GM21526 (cell line): Measurements from ENCODE around the gene ABCA12.
"Not testable (repeated sequence)": the region's sequence is repeated elsewhere in the genome, so short reads cannot be mapped to it uniquely, and the experiment has no call there.

Experiments
- ATAC-seq: cut with Tn5 transposase; IDR thresholded peaks from one replicate; pipeline ENCODE4 v1.9.1; 2021; ENCODE audit warnings: moderate library complexity; ENCODE audit not compliant: unreplicated experiment, low FRiP score

The ABCA12 gene, protein sequence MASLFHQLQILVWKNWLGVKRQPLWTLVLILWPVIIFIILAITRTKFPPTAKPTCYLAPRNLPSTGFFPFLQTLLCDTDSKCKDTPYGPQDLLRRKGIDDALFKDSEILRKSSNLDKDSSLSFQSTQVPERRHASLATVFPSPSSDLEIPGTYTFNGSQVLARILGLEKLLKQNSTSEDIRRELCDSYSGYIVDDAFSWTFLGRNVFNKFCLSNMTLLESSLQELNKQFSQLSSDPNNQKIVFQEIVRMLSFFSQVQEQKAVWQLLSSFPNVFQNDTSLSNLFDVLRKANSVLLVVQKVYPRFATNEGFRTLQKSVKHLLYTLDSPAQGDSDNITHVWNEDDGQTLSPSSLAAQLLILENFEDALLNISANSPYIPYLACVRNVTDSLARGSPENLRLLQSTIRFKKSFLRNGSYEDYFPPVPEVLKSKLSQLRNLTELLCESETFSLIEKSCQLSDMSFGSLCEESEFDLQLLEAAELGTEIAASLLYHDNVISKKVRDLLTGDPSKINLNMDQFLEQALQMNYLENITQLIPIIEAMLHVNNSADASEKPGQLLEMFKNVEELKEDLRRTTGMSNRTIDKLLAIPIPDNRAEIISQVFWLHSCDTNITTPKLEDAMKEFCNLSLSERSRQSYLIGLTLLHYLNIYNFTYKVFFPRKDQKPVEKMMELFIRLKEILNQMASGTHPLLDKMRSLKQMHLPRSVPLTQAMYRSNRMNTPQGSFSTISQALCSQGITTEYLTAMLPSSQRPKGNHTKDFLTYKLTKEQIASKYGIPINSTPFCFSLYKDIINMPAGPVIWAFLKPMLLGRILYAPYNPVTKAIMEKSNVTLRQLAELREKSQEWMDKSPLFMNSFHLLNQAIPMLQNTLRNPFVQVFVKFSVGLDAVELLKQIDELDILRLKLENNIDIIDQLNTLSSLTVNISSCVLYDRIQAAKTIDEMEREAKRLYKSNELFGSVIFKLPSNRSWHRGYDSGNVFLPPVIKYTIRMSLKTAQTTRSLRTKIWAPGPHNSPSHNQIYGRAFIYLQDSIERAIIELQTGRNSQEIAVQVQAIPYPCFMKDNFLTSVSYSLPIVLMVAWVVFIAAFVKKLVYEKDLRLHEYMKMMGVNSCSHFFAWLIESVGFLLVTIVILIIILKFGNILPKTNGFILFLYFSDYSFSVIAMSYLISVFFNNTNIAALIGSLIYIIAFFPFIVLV (N-terminal part only)

GRCh38 chr2:215138479-215138878, at the start of gene ABCA12:
ABCA12 (minus strand) TSS chr2:215138626; CDS start chr2:215138208, 418 bp downstream.
- no peak for ATAC-seq

- no peak for ATAC-seq
Measured at GRCh38 chr2:215188078-215188477, 49.7 kb upstream of the ABCA12 start.

- no peak for ATAC-seq
Measured at GRCh38 chr2:215186021-215186420, 47.6 kb upstream of the ABCA12 start.

GRCh38 chr2:215178121-215178520, 39.7 kb upstream of the ABCA12 start:
- ATAC-seq: no peak

DNA sequence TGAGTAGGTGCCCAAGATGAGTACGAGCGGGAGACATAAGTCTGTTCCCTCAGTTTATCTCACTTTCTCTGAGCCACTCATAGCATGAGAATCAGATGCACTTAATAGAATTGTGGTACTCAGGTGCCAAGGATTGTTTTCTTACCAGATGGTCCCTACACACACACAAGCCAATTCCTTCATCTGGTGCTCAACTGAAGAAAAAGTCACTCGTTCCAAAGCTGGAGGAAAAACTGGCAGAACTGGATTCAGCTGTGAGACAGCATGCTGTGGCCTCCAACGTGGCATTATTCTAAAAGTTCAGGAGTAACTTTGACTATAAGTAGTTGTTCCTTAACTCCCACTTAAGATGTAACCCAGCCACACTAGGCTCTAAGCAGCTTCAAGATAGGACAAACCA, 33.4 kb upstream of the ABCA12 start:
- no peak for ATAC-seq

DNA sequence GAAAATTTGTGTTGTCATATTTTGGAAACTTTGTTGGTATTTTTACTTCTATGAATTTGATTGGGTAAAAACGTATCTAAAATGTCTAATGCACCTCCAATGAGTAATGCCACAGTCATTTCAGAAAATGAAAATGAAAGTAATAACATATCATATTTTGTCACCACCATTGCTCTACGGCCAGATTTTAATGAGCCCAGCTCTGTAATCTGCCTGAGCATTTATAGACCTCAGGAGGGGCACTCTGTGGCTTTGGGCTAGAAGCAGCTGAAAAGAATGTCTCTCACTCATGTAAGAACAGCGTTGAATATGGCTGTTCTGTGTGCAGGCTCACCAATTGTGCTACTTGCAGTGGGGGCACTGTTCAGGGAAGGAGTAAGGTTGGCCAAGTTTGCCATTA, 32.7 kb upstream of the ABCA12 start:
- ATAC-seq: no peak

GRCh38 chr2:215166505-215166904, 28.1 kb upstream of the ABCA12 start:
- not testable (repeated sequence) for ATAC-seq

- ATAC-seq: not testable (repeated sequence)
Measured at GRCh38 chr2:215163319-215163718, 24.9 kb upstream of the ABCA12 start.

DNA sequence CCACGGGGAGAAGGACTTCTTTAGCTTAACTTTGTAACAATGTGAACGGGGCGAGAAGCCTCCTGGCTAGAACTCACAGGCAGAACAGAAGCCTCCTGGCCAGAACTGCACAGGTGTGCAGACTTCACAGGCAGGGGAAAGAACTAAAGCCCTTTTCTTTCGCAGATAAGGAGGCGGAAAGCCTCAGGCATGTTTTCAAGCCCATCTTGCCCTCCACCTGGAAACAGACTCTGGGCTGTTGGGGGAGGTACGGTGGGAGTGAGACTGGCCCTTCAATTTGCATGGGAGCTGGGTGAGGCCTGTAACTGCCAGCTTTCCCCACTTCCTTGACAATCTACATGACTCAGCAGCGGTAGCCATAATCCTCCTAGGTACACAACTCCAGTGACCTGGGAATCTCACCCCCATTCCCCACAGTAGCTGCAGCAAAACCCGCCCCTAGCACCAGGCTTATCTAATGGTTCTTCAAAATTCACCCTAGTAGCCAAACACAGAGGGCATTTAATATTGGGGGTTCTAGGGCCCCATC, 22.9 kb upstream of the ABCA12 start:
- ATAC-seq: no peak

DNA sequence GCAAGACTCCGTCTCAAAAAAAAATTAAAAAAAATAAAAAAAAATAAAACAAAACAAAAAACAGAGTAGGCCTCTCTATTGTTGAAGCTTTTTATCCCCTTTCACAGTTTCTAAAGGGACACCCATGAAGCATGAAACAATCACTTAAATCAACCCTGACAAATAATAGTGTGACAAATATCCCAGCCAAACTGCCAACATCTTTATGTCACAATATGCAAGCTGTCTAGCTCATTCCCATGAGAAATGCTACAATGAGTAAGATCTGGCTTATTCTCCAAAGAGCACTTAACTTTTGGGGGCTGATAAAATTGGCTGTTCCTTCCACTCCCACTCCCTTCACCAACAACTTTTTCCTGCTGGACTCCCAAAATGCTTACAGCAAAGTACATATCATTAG, 21.7 kb upstream of the ABCA12 start:
- no peak for ATAC-seq

DNA sequence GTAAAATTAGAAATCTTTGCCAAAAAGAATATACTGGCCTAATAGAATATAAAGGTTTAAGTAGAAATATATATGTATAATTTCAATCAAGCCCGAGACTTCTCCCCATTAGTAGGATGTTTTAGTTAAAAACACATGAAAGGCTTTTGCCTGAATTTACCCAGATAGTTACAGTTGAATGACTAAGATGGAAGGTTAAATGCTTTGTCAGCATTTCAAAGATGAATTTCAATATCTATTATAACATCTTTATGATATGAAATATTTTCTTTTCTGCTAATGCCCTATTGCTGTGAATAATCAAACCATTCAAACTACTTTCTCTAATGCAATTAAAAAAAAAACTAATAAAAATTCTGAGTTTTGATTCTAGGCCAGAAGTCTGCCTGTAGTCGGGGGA, 18.0 kb upstream of the ABCA12 start:
- no peak for ATAC-seq

DNA sequence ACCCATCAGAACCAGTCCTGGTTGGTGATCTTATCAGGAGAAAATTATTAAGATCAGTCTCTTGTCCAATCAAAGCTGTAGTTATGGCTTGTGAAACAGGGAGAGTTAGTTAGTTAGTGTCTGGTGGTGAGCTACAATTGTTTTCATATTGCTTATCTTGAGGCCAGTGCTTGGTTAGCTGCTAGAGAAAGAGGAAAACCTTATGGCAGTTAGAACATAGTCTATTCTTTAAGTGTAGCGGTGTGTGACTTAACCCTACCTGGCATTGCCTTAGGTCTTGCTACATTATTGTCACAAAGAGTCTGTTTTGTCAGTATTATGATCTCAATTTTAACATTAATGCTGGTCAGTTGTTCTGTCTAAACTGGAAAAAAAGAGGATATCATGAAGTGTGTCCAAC, 11.5 kb upstream of the ABCA12 start:
- no peak for ATAC-seq

GRCh38 chr2:215149486-215149885, 11.1 kb upstream of the ABCA12 start:
- ATAC-seq: no peak

GRCh38 chr2:215149060-215149459, 10.6 kb upstream of the ABCA12 start:
- no peak for ATAC-seq

DNA sequence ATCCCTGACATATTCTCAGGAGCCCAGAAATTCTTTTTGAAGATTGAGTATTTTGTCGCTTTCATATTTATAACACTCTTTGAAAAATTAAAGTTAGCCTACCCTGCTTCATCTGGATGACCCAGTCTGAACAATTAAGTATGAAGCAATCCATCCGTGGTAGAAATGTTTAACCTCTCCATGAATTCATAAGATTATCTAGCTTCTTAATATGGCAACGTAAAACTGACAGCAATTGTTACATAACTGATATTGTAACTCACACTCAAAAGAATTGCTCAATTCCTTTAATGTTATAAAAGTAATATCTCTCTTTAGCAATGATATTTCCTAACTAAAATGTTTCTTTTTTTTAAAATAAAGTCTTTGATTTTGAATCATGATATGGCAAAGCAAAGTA, 7.2 kb upstream of the ABCA12 start:
- ATAC-seq: no peak

GRCh38 chr2:215144106-215144875, 5.9 kb upstream of the ABCA12 start:
- ATAC-seq: no peak

- no peak for ATAC-seq
Measured at GRCh38 chr2:215143458-215143857, 5.0 kb upstream of the ABCA12 start.

DNA sequence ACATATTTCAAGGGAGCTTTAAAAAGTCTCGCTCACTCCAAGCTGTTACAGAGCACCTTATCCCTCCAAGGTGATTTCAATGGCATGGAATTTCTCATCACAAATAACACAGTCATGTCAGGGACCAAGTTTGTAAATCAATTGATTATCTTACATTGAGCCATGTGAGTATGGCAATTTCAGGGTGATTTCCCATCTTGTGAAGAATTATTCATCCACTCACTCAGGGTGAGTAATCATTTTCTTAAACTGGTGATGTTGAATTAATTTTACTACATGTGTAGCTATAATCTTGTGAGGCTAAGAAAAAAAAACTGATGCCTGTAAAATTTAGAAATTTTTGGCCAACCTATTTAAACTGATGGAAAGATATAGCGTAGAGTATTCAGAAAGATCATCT, 3.3 kb upstream of the ABCA12 start:
- no peak for ATAC-seq

DNA sequence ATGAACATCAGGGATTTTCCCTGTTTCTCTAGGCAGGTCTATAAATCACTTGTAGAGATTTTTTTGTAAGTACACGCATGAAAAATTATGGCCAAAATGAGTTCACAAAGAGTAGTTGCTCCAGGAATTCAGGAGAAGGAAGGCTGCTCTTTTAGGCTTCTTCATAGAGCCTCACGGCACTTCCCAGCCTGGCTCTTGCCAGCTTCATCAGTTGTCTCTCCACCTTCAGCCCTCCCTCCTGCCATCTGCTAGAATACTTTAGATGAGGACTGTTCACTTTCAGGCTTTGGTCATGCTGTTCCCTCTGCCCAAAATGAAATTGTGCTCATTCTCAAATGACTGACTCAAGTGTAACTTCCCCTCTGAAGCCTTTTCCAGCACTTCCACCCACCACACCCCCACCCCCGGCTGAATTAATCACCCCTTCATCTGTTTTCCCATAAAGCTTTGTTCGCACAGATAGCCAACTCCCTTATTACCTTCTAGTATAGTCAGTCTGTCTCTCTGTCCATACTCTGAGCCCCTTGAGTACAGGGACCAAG, 1.8 kb upstream of the ABCA12 start:
- no peak for ATAC-seq
